ENCODE results near the gene CLCN3. TPM values are rescaled to one million over a fixed set of nuclear protein-coding genes. Genes with fewer than 3 reads are reported as not detected.

The CLCN3 gene
- total and polyA plus RNA-seq, 2 of the 13 experiments (the other 11 are each of a cell fraction or from before 2014, with no cell fraction given): 13.6 to 23.7 TPM

DNA sequence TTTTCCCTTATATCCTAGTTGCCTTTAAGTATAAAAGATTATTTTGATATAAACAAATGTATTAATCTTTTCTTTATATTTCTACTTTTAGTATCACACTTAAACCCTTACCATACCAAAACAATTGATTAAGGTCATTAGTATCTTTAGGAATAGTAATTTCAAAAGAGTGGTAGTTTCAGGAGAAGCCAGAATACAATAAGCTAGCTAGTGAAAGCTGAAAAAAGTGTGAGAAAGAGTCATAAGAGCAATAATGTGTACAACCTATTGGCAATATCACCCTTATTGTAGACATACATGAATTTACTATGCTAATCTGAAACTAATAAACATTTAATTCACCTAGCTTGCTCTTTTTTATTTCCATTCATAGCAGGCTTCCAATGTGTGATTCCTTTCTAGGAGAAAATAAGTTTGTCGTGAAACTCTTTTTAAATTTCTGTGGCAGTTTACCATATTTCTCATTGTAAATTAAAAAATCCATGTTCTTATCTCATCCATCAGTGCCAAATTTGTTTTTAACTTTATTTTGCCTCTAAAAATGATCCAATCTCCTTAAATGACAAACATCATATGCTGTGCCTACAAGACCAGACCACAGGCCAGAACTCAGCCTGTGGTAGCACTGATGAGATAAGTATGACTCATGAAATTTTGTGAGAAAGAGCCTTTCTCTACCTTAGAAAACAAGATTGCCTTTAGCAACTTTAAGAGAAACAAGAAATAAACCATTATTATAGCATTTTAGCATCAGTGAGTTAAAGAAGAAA is 16.1 kb upstream of the CLCN3 start:
- no peak for DNase-seq (ENCODE audit: low spot score)
- WGBS (ENCODE audit: low lambda C conversion rate): 66% methylated on average over 1 of the region's 1 CpG
- in situ Hi-C loops (cut with HindIII; ENCODE audit: extremely low pct_ligation_motif_present, low pct_unique_long_range_greater_than_20kb): loop anchor here (25.0 kb wide), 1 partner anchor 483 kb away; the partner anchor contains the start of gene AADAT
- no TSS peak for BruUV-seq (replicated peaks)
- ChIA-PET CTCF (ENCODE audit: low intra/inter-chr PET ratio, low total read pairs) (no interaction called here), POLR2A (no interaction called here)
- H3K27me3 ChIP-seq (ENCODE audit: control insufficient read depth in 1 of 2, insufficient read depth in 2 of 2, low read length in 2 of 2): no peaks in the 10 kb centered on the region; a peak in 1 of 5 replicates
- H2AFZ ChIP-seq (ENCODE audit: low read length): no peak overlapping the region
- no peak for FAIRE-seq
- no peaks in the 10 kb centered on the region for H3K4me1 ChIP-seq (ENCODE audit: insufficient read depth, low read length)
- H3K4me3 ChIP-seq (replicated peaks in 1 of 3; ENCODE audit: insufficient read depth in 1 of 3, low read depth in 2 of 3, low read length in 3 of 3): no peak overlapping the region
- H3K9me3 ChIP-seq (ENCODE audit: low read length): no peaks in the 10 kb centered on the region
- TF ChIP-seq ZNF572 (CRISPR knock-in tag; IDR thresholded peaks at IDR 0.05) (no peak), HMG20B (CRISPR knock-in tag; conservative IDR thresholded peaks at IDR 0.05) (no peak), CEBPG (CRISPR knock-in tag; IDR thresholded peaks at IDR 0.05) (no peak), FOSL2 (CRISPR knock-in tag; IDR thresholded peaks at IDR 0.05) (0 out of 2 replicates have a peak, but pooled peaks have one; percentile 34)
- no peak overlapping the region for H3K9ac ChIP-seq (ENCODE audit: insufficient read depth, low read depth, low read length)
- ATAC-seq: no peak
- intact Hi-C loops (cut with micrococcal nuclease; ENCODE audit: unreplicated experiment): no loop called here
- H3K27ac ChIP-seq (ENCODE audit: extremely low read length, insufficient read depth, low read length): no peak overlapping the region
- no peaks in the 10 kb centered on the region for H4K20me1 ChIP-seq (ENCODE audit: insufficient read depth, low read length)
- H3K4me2 ChIP-seq (ENCODE audit: low read depth, low read length): no peak overlapping the region
- H3K36me3 ChIP-seq (replicated peaks in 1 of 2; ENCODE audit: control insufficient read depth in 1 of 2, insufficient read depth in 2 of 2, low read length in 2 of 2): peaks cover 0 to 12% of the 10 kb centered on the region in 2 experiments; a peak in 2 of 5 replicates
- no peaks in the 10 kb centered on the region for H3K79me2 ChIP-seq (ENCODE audit: insufficient read depth, low read length)

DNA sequence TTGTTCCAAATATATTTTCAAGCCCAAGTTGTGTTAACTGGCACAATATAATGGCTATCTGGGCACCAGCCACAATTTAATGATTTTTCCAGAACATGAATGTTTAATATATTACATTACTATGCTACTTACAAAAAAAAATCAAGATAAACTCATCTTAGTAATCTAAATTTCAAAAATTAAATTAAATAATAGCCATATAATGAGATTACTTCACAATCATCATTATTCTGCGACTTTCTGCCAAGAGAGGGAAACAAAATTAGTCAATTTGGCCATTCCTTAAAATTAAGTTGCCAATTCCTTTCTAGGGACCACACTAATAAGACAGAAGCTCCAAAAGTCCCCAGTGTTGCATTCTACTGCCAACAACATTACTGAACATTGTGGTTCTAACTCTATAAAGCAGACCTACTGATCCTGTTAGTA is 15.5 kb upstream of the CLCN3 start:
- no peak overlapping the region for H3K27ac ChIP-seq (ENCODE audit: extremely low read length, insufficient read depth, low read length)
- H3K4me1 ChIP-seq (ENCODE audit: insufficient read depth, low read length): 0 out of 2 replicates have a peak, but pooled peaks cover under 1% of the 10 kb centered on the region
- intact Hi-C loops (cut with micrococcal nuclease; ENCODE audit: unreplicated experiment) (no loop called here), in situ Hi-C loops (cut with HindIII; ENCODE audit: extremely low pct_ligation_motif_present, low pct_unique_long_range_greater_than_20kb) (loop anchor here (25.0 kb wide), 1 partner anchor 482 kb away; the partner anchor contains the start of gene AADAT)
- POLR2A ChIA-PET: no interaction called here
- H3K36me3 ChIP-seq (replicated peaks in 1 of 2; ENCODE audit: control insufficient read depth in 1 of 2, insufficient read depth in 2 of 2, low read length in 2 of 2): peaks cover 0 to 12% of the 10 kb centered on the region in 2 experiments; a peak in 2 of 5 replicates
- H3K79me2 ChIP-seq (ENCODE audit: insufficient read depth, low read length): no peaks in the 10 kb centered on the region
- FAIRE-seq: no peak
- H3K4me2 ChIP-seq (ENCODE audit: low read depth, low read length): no peak overlapping the region
- no peak overlapping the region for H3K9ac ChIP-seq (ENCODE audit: insufficient read depth, low read depth, low read length)
- no peaks in the 10 kb centered on the region for H3K9me3 ChIP-seq (ENCODE audit: low read length)
- no peaks in the 10 kb centered on the region for H4K20me1 ChIP-seq (ENCODE audit: insufficient read depth, low read length)
- H3K4me3 ChIP-seq (replicated peaks in 1 of 3; ENCODE audit: insufficient read depth in 1 of 3, low read depth in 2 of 3, low read length in 3 of 3): no peak overlapping the region
- DNase-seq (ENCODE audit: low spot score): no peak
- no peak overlapping the region for H2AFZ ChIP-seq (ENCODE audit: low read length)
- CTCF ChIA-PET (ENCODE audit: low intra/inter-chr PET ratio, low total read pairs): no interaction called here
- H3K27me3 ChIP-seq (ENCODE audit: control insufficient read depth in 1 of 2, insufficient read depth in 2 of 2, low read length in 2 of 2): no peaks in the 10 kb centered on the region; a peak in 1 of 5 replicates
- WGBS (ENCODE audit: low lambda C conversion rate): 100% methylated on average over 1 of the region's 1 CpG
- TF ChIP-seq MED8 (CRISPR knock-in tag; IDR thresholded peaks at IDR 0.05; ENCODE audit: insufficient replicate concordance) (no peak), SMAD1 (CRISPR knock-in tag; IDR thresholded peaks at IDR 0.05; ENCODE audit: borderline replicate concordance, low read depth) (no peak), TRIM24 (CRISPR knock-in tag; IDR thresholded peaks at IDR 0.05) (no peak), NCOA5 (CRISPR knock-in tag; IDR thresholded peaks at IDR 0.05) (no peak), XRCC5 (optimal IDR thresholded peaks at IDR 0.05; ENCODE audit: low read length) (no peak)
- TF ChIP-seq, protein P1, sequence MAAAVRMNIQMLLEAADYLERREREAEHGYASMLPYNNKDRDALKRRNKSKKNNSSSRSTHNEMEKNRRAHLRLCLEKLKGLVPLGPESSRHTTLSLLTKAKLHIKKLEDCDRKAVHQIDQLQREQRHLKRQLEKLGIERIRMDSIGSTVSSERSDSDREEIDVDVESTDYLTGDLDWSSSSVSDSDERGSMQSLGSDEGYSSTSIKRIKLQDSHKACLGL (CRISPR knock-in tag; IDR thresholded peaks at IDR 0.05): no peak
- BruUV-seq (replicated peaks): no TSS peak
- no peak for ATAC-seq

All from HepG2 (cell line).